Activated B cell treated with CpG ODN at 0.5 μM for 24 hours (primary cell): ENCODE measurements around the gene CASZ1. TPM values are rescaled to one million over a fixed set of nuclear protein-coding genes. Genes with fewer than 3 reads are reported as not detected.

Experiments used
- ATAC-seq: fragments of 200-7000 bp; cut with Tn5 transposase; one replicate; pipeline ENCODE4 v1.10.0; 2021; ENCODE audit warnings: low read depth, mild to moderate bottlenecking, moderate library complexity
- CTCF ChIA-PET: fragments of 350-600 bp; sonication (Branson Sonifier 250); formaldehyde crosslinking; loops from one replicate; lab custom pipeline; 2021; ENCODE audit warnings: antibody characterized with exemption; lab: Charles Lee
- POLR2A ChIA-PET: fragments of 350-600 bp; sonication (Branson Sonifier 250); formaldehyde crosslinking; loops from one replicate; lab custom pipeline; 2021; ENCODE audit warnings: antibody characterized with exemption; lab: Charles Lee
- DNase-seq: peaks from one replicate; pipeline ENCODE4 v3.0.0; 2022
- H3K27ac Mint-ChIP-seq: one replicate; pipeline ENCODE4 v1.8.0; 2020; ENCODE audit warnings: mixed read lengths
- H3K27me3 Mint-ChIP-seq: one replicate; pipeline ENCODE4 v1.8.0; 2021; ENCODE audit warnings: mixed read lengths
- H3K36me3 Mint-ChIP-seq: one replicate; pipeline ENCODE4 v1.8.0; 2021; ENCODE audit warnings: low read depth, mixed read lengths
- H3K4me1 Mint-ChIP-seq: one replicate; pipeline ENCODE4 v1.8.0; 2021; ENCODE audit warnings: mixed read lengths
- H3K4me3 Mint-ChIP-seq: one replicate; pipeline ENCODE4 v1.8.0; 2020; ENCODE audit warnings: mild to moderate bottlenecking, mixed read lengths
- H3K9me3 Mint-ChIP-seq: one replicate; pipeline ENCODE4 v1.8.0; 2020; ENCODE audit warnings: mixed read lengths
- CTCF ChIP-seq: fragments of 200-600 bp; IDR thresholded peaks from one replicate; pipeline ENCODE4 v1.8.0; 2022; ENCODE audit warnings: antibody characterized with exemption, mild to moderate bottlenecking
- intact Hi-C: fragments of 100-400 bp; cut with micrococcal nuclease; formaldehyde crosslinking; loops from one replicate; pipeline ENCODE4 v1.15.1; 2024
- total RNA-seq: library from RNA; stranded (reverse); gene quantifications from 2 replicates; pipeline ENCODE4 v1.2.3, GENCODE V29; 2022

CASZ1 gene
- total RNA-seq, 1 donor from 2014 or later = 35.6 TPM

- CTCF ChIA-PET = no interaction called here
- no peak for TF ChIP-seq CTCF
Observed at GRCh38 chr1:10774615-10775310, 21.7 kb downstream of the CASZ1 start.

DNA sequence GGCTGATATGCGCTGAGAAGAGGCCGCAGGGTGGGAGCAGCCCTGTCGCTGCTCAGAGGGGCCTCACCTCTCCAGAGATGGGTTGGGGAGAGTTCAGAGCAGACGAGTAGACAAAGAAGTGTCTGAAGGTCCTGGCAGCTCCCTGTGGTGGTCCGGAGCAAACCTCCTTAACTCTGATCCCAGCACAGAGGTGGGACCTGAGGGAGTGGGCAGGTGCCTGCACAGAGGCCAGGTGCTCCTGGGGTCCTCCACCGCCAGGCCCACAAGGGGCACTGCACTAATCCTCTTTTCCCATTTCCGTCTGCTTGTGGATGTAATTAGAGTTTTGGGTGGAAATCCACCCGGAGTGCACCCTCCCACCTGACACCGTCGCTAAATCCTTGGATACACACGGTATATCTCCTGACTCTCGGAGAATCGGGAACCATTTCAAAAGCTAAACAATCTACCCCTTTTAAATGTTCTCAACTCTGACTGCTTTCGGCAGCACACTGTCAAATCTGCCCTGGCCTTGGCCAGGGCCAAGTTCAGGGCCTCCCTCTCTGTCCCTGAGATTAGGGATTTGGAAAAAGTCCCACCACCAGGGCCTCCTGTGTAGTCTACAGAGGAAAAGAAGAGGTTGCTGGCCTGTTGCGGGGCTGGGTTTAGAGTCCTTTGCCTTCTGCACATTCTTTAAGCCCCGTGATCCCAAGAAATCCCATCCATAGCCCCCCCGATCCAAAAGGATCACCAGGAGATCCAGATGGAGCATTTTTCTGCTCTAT lies 22.4 kb downstream of the CASZ1 start:
- Mint-ChIP-seq H3K4me3 (no peak overlapping the region), H3K27ac (no peak overlapping the region), H3K27me3 (peaks cover 5% of the 10 kb centered on the region), H3K36me3 (no peaks in the 10 kb centered on the region), H3K9me3 (no peaks in the 10 kb centered on the region), H3K4me1 (no peaks in the 10 kb centered on the region)
- intact Hi-C loops = no loop called here
- ChIA-PET CTCF (no interaction called here), POLR2A (no interaction called here)
- ATAC-seq (no peak), DNase-seq (no peak)
- no peak for TF ChIP-seq CTCF

More at GRCh38 chr1:10774615-10775310, 21.7 kb downstream of the CASZ1 start:
- H3K27ac Mint-ChIP-seq = no peak overlapping the region
- no peak overlapping the region for H3K4me3 Mint-ChIP-seq
- no peaks in the 10 kb centered on the region for H3K4me1 Mint-ChIP-seq
- intact Hi-C loops = no loop called here
- POLR2A ChIA-PET = no interaction called here
- DNase-seq (no peak), ATAC-seq (no peak)
- no peaks in the 10 kb centered on the region for H3K36me3 Mint-ChIP-seq
- H3K27me3 Mint-ChIP-seq = peaks cover 5% of the 10 kb centered on the region
- H3K9me3 Mint-ChIP-seq = no peaks in the 10 kb centered on the region

DNA sequence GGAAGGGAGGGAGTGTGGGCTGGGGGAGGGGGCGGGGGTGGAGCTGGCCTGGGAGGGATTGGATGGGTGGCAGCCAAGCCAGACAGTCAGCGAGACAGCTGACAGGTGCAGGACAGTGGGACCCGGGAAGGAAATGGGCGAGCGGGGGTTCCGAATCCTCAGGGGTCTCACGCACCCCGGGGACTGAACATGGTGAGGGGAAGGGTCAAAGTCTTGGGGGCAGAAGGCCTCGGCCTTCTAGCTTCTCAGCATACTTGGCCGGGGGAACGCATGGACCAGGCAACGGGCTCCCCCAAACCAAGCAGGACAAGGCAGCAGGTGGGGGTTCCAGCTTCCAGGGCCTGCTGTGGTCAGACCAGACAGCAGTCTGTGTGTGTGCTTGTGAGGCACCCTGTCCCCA lies 23.1 kb downstream of the CASZ1 start:
- Mint-ChIP-seq H3K27ac (no peak overlapping the region), H3K9me3 (no peaks in the 10 kb centered on the region), H3K27me3 (peaks cover 5% of the 10 kb centered on the region), H3K4me3 (no peak overlapping the region), H3K4me1 (no peaks in the 10 kb centered on the region), H3K36me3 (no peaks in the 10 kb centered on the region)
- ChIA-PET POLR2A (no interaction called here), CTCF (no interaction called here)
- no peak for TF ChIP-seq CTCF
- intact Hi-C loops = no loop called here
- DNase-seq = no peak
- no peak for ATAC-seq

- H3K36me3 Mint-ChIP-seq = no peaks in the 10 kb centered on the region
- intact Hi-C loops = no loop called here
- H3K27ac Mint-ChIP-seq = no peak overlapping the region
- H3K27me3 Mint-ChIP-seq = peaks cover 5% of the 10 kb centered on the region
- no peaks in the 10 kb centered on the region for H3K9me3 Mint-ChIP-seq
- no peak for ATAC-seq
- H3K4me1 Mint-ChIP-seq = no peaks in the 10 kb centered on the region
- no peak overlapping the region for H3K4me3 Mint-ChIP-seq
- no peak for TF ChIP-seq CTCF
- ChIA-PET POLR2A (no interaction called here), CTCF (no interaction called here)
- DNase-seq = no peak
Observed at GRCh38 chr1:10772711-10773110, 23.7 kb downstream of the CASZ1 start.

GRCh38 chr1:10771789-10772188 lies 24.7 kb downstream of the CASZ1 start:
- Mint-ChIP-seq H3K27me3 (peaks cover 5% of the 10 kb centered on the region), H3K27ac (no peak overlapping the region), H3K9me3 (no peaks in the 10 kb centered on the region), H3K4me3 (no peak overlapping the region), H3K36me3 (no peaks in the 10 kb centered on the region), H3K4me1 (no peaks in the 10 kb centered on the region)
- ATAC-seq (no peak), DNase-seq (no peak)
- ChIA-PET POLR2A (no interaction called here), CTCF (no interaction called here)
- intact Hi-C loops = no loop called here
- no peak for TF ChIP-seq CTCF
